Measurements from ENCODE around the gene HIP1R.

DNA sequence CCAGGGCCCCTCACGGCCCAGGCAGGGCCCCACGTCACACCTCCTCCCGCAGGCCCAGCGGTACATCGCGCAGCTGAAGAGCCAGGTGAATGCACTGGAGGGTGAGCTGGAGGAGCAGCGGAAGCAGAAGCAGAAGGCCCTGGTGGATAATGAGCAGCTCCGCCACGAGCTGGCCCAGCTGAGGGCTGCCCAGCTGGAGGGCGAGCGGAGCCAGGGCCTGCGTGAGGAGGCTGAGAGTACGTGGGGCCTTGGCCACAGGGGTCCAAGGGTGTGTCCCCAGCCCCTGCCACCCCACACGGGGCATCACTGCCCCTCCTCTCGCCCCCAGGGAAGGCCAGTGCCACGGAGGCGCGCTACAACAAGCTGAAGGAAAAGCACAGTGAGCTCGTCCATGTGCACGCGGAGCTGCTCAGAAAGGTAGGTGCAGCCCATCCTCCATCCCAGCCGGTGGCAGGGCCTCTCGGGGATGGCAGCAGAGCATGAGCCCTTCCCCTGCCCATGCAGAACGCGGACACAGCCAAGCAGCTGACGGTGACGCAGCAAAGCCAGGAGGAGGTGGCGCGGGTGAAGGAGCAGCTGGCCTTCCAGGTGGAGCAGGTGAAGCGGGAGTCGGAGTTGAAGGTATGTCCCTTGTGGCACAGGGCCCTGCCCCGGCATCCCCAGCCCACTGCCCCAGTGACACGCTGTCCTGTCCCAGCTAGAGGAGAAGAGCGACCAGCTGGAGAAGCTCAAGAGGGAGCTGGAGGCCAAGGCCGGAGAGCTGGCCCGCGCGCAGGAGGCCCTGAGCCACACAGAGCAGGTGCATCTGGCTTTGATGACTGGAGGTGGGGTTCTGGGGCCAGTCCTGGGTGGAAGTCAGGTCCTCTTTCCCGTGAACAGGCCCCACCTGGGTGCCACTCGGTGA is 20.9 kb downstream of the HIP1R start:
- TF ChIP-seq EZH2 (IDR thresholded peaks at IDR 0.05; ENCODE audit: borderline replicate concordance, low read depth, low read length, severe bottlenecking): no peak
- no peak for TF ChIP-seq CTCF (IDR thresholded peaks at IDR 0.05; ENCODE audit: borderline replicate concordance, extremely low read depth, low read length, poor library complexity, severe bottlenecking)

All from DND-41 (cell line).